Measurements from ENCODE around the gene PRKAA2. TPM values are rescaled to one million over a fixed set of nuclear protein-coding genes. Genes with fewer than 3 reads are reported as not detected.

Gene PRKAA2
- polyA plus RNA-seq, 1 donor = 5.3 TPM

DNA sequence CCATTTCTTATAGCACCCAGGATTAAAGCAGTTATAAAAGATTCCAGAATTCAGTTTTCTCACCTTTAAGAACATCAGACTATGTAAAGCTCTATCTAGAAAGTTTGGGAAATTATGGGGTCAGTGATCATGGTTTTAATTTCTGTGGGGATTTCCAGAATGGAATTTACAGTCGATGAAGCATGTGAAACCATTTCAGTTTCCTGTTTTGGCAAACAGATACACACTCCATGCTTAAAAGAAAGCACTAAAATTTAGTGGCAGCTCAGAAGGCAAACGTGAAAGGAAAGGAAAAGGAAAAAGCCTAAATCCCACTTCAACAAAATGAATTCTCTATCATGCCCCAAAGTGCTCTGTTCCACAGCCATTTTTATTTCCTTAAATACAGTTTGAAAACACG lies 113.7 kb downstream of the PRKAA2 start:
- H3K27ac ChIP-seq (ENCODE audit: low read length) = no peak overlapping the region
- no peak for DNase-seq
- no peaks in the 10 kb centered on the region for H3K9me3 ChIP-seq (ENCODE audit: control insufficient read depth, low read depth, low read length)
- no peaks in the 10 kb centered on the region for H3K36me3 ChIP-seq (ENCODE audit: control insufficient read depth, insufficient read depth, low read length)
- 100% methylated on average over 2 of the region's 3 CpGs for WGBS (ENCODE audit: insufficient coverage, low lambda C conversion rate)
- no peak overlapping the region for H3K4me3 ChIP-seq (ENCODE audit: low read length)
- no peaks in the 10 kb centered on the region for H3K27me3 ChIP-seq (ENCODE audit: control insufficient read depth, insufficient read depth, low read length)
- H3K4me1 ChIP-seq (ENCODE audit: control insufficient read depth, insufficient read depth, low read length) = no peaks in the 10 kb centered on the region

Other genes with a start within 250 kb of the PRKAA2 start
- gene PLPP3, start 65.8 kb upstream of the PRKAA2 start, polyA plus RNA-seq = 74.8 TPM
- 10.8 TPM for gene FYB2, start 174.1 kb downstream of the PRKAA2 start, polyA plus RNA-seq
- 0.34 TPM for gene C8A, start 209.5 kb downstream of the PRKAA2 start, polyA plus RNA-seq

Measured in large intestine (tissue), 3 donors.